Measurements from ENCODE around the gene CDH4.

The CDH4 gene

DNA sequence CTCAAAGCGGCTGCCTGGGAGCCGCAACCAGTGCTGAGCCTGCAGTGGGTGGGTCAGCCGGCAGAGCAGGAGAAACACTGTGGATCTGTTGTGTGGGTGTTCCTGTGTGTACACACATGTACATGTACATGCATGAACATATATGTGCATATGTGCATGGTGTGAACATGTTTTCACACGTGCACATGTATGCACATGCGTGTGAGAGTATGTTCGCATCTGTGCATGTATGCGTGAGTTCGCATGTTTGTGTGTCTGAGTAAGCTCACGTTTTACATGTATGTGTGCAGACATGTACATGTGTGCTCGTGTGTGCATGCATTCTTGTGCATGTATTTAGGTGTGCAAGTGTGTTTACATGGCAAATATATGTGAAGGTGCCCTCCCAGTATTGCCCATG lies 302.6 kb downstream of the CDH4 start:
- ChIA-PET POLR2A (no interaction called here), CTCF (no interaction called here)
- TF ChIP-seq, protein P1, sequence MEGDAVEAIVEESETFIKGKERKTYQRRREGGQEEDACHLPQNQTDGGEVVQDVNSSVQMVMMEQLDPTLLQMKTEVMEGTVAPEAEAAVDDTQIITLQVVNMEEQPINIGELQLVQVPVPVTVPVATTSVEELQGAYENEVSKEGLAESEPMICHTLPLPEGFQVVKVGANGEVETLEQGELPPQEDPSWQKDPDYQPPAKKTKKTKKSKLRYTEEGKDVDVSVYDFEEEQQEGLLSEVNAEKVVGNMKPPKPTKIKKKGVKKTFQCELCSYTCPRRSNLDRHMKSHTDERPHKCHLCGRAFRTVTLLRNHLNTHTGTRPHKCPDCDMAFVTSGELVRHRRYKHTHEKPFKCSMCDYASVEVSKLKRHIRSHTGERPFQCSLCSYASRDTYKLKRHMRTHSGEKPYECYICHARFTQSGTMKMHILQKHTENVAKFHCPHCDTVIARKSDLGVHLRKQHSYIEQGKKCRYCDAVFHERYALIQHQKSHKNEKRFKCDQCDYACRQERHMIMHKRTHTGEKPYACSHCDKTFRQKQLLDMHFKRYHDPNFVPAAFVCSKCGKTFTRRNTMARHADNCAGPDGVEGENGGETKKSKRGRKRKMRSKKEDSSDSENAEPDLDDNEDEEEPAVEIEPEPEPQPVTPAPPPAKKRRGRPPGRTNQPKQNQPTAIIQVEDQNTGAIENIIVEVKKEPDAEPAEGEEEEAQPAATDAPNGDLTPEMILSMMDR (IDR thresholded peaks at IDR 0.05; ENCODE audit: control extremely low read depth, extremely low read depth, low read depth, missing control alignments): no peak
- no peak for DNase-seq (ENCODE audit: extremely low spot score)

DNA sequence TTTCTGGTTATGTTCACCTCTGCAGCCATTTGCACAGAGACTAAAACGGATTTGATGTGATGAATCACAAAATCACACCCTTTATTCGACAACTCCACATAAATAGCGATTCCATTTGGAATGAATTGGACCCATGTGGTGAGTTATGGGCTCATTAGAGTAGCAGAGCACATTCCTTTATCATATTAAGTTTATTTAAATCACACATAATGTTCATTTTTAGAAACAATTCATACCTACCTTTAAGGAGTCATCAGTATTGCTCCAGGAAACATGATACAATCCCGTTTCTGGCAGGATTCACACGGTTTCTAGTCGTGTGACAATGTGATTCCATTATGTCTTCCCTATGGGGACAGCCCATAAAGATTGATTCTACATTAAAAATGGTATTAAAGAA lies 303.5 kb downstream of the CDH4 start:
- TF ChIP-seq, protein P1 (IDR thresholded peaks at IDR 0.05; ENCODE audit: control extremely low read depth, extremely low read depth, low read depth, missing control alignments): no peak
- no peak for DNase-seq (ENCODE audit: extremely low spot score)
- ChIA-PET CTCF (no interaction called here), POLR2A (no interaction called here)

DNA sequence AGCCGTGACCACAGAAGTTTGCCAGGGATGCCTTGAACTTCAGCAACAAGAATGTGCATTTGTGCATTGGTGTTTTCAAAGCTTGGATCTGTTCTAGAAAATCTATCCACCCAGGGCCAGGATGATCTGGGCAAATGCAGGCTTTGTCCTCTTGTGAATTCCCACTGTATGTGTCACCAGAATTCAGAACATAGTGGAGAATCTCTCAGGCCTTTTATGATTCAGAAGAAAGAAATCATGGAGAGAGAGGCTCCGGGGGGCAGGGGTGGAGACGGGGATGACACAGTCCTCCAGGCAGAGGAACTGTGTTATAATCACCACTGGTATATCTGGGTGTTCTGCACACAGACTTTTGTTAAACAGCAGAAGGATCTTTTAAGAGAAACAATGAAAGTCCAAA lies 304.1 kb downstream of the CDH4 start:
- no peak for DNase-seq (ENCODE audit: extremely low spot score)
- TF ChIP-seq, protein P1 (IDR thresholded peaks at IDR 0.05; ENCODE audit: control extremely low read depth, extremely low read depth, low read depth, missing control alignments): no peak
- CTCF ChIA-PET: no interaction called here
- POLR2A ChIA-PET: no interaction called here

DNA sequence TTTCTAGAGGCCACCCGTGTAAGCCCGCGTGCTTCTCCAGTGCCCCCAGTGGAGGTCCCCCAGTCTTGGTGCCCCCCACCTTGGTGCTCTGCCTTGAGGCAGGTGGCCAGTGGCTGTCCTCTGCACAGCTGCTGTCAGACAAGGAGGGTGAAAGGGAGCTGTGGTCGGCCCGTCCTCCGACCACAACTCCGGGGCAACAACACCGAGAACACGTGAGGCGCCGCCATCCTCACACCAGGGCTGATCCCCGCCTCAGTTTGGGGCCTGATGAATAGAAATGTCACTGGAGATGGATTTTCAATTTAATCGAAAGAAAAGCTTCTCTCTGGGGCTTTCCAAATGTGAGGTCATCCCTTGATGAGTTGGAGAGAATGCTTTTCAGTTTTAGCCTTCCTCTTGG lies 304.6 kb downstream of the CDH4 start:
- POLR2A ChIA-PET: no interaction called here
- CTCF ChIA-PET: no interaction called here
- TF ChIP-seq, protein P1 (IDR thresholded peaks at IDR 0.05; ENCODE audit: control extremely low read depth, extremely low read depth, low read depth, missing control alignments): no peak
- DNase-seq (ENCODE audit: extremely low spot score): no peak

DNA sequence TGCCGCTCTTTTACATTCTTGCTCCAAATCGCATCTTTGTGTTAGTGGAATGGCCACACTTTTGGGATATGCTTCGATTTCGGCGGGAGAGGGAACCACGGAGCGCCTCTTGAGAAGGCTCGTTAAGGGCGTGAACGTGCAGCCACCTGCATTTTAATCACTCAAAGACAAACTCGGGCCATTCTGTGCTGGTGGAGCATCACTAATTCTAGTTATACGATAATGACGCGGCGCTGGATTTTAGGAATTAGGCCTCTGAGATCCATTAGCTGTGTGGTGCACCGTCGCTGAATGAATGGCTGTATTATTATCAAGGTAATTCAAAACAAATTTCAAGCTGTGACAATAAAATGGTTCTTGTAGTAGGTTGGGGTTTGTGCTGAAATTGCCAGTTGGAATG lies 305.6 kb downstream of the CDH4 start:
- TF ChIP-seq, protein P1 (IDR thresholded peaks at IDR 0.05; ENCODE audit: control extremely low read depth, extremely low read depth, low read depth, missing control alignments): no peak
- ChIA-PET POLR2A (no interaction called here), CTCF (no interaction called here)
- DNase-seq (ENCODE audit: extremely low spot score): no peak

DNA sequence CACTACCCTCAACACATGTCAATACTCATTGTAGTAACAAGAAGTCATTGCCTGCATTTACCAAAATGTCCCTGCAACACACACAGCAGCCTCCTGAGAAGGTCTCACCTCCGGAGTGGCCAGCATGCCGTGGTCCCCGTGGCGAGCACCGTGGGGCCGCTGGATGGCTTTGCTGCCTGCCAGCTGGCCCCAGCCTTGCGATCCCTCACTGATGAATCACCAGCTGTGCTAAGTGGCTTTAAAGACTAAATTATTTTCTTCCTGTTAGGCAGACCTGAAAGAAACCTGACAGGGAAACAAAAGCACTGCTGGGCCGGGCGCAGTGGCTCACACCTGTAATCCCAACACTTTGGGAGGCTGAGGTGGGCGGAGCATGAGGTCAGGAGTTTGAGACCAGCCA lies 306.7 kb downstream of the CDH4 start:
- ChIA-PET CTCF (no interaction called here), POLR2A (no interaction called here)
- TF ChIP-seq, protein P1 (IDR thresholded peaks at IDR 0.05; ENCODE audit: control extremely low read depth, extremely low read depth, low read depth, missing control alignments): no peak
- DNase-seq (ENCODE audit: extremely low spot score): no peak

DNA sequence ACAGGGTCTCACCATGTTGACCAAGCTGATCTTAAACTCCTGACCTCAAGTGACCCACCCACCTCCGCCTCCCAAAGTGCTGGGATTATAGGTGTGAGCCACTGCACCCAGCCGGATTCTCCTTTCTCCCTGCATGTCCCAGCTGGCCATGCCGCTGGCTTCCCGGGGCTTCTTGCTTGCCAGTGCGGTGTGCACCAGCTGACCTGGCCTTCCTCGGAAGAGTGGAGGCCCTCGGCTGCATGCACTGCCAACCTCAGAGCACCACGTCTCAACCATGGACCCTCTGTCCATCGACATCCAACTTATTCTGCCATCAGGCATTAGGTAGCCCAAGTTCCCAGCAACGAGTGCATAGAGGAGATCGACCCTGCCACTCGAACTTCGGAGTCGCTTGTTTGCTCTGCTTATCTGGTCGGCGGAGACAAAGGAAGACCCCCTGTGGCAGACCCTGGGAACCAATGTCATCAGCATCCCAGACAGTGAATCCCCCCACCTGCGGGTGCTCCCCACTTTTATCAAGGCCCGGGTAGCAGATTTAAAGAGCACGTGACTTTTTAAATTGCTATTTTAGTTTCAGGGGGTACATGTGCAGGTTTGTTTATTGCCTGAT lies 307.8 kb downstream of the CDH4 start:
- ChIA-PET CTCF (no interaction called here), POLR2A (no interaction called here)
- TF ChIP-seq, protein P1 (IDR thresholded peaks at IDR 0.05; ENCODE audit: control extremely low read depth, extremely low read depth, low read depth, missing control alignments): no peak
- no peak for DNase-seq (ENCODE audit: extremely low spot score)
